GM11168 (cell line): ENCODE data around the gene ZNF839.

Experiments used
- in situ Hi-C: fragments of 300-500 bp; cut with MboI; formaldehyde crosslinking; loops from one replicate; pipeline ENCODE4 v1.12.0; 2022; ENCODE audit warnings: low sequenced_read_pairs; ENCODE audit not compliant: unreplicated experiment

Gene ZNF839

GRCh38 chr14:102303664-102304063 lies 15.9 kb upstream of the ZNF839 start:
- in situ Hi-C loops = no loop called here

- in situ Hi-C loops = no loop called here
Observed at GRCh38 chr14:102304611-102305506, 14.7 kb upstream of the ZNF839 start, which contains the start of gene MOK. Gene MOK, minus strand, starts transcription at chr14:102305164. Its CDS starts 196 bp downstream, at chr14:102304968.

- in situ Hi-C loops = no loop called here
Observed at GRCh38 chr14:102314242-102315011, 5.1 kb upstream of the ZNF839 start.

- in situ Hi-C loops = no loop called here
Observed at GRCh38 chr14:102315121-102315520, 4.4 kb upstream of the ZNF839 start.

- in situ Hi-C loops = no loop called here
Observed at GRCh38 chr14:102316338-102316742, 3.2 kb upstream of the ZNF839 start.

- in situ Hi-C loops = no loop called here
Observed at GRCh38 chr14:102316743-102317563, 2.6 kb upstream of the ZNF839 start.

- in situ Hi-C loops = no loop called here
Observed at GRCh38 chr14:102317564-102318248, 1.8 kb upstream of the ZNF839 start.

GRCh38 chr14:102318781-102319276 lies 717 bp upstream of the ZNF839 start:
- in situ Hi-C loops = no loop called here

- in situ Hi-C loops = no loop called here
Observed at GRCh38 chr14:102320033-102320660, 601 bp downstream of the ZNF839 start.

- in situ Hi-C loops = no loop called here
Observed at GRCh38 chr14:102320671-102321455, 1.3 kb downstream of the ZNF839 start.

- in situ Hi-C loops = no loop called here
Observed at GRCh38 chr14:102321456-102322422, 2.2 kb downstream of the ZNF839 start.

GRCh38 chr14:102323102-102323501 lies 3.6 kb downstream of the ZNF839 start:
- in situ Hi-C loops = no loop called here

- in situ Hi-C loops = loop anchor here (5.0 kb wide), 1 partner anchor 61 kb away; no protein-coding TSS in a partner anchor
Observed at GRCh38 chr14:102325791-102326345, 6.3 kb downstream of the ZNF839 start.

GRCh38 chr14:102326583-102326982 lies 7.0 kb downstream of the ZNF839 start:
- in situ Hi-C loops = loop anchor here (5.0 kb wide), 1 partner anchor 61 kb away; no protein-coding TSS in a partner anchor

GRCh38 chr14:102329381-102329780 lies 9.8 kb downstream of the ZNF839 start:
- in situ Hi-C loops = loop anchor here (5.0 kb wide), 1 partner anchor 58 kb away; no protein-coding TSS in a partner anchor

- in situ Hi-C loops = no loop called here
Observed at GRCh38 chr14:102330806-102331205, 11.3 kb downstream of the ZNF839 start.

GRCh38 chr14:102333390-102333789 lies 13.8 kb downstream of the ZNF839 start:
- in situ Hi-C loops = no loop called here
